NB4 (cell line): ENCODE measurements around the gene STX1A.

Experiments used
- POLR2A ChIP-seq: IDR thresholded peaks from 2 replicates; pipeline ENCODE4 v1.6.1; 2011; ENCODE audit warnings: mild to moderate bottlenecking; ENCODE audit not compliant: insufficient read length; ENCODE audit errors: extremely low read depth
- TF ChIP-seq, protein P1 (sequence below): IDR thresholded peaks from one replicate; pipeline ENCODE4 v1.5.1; 2012; ENCODE audit warnings: low read depth, low read length

DNA sequence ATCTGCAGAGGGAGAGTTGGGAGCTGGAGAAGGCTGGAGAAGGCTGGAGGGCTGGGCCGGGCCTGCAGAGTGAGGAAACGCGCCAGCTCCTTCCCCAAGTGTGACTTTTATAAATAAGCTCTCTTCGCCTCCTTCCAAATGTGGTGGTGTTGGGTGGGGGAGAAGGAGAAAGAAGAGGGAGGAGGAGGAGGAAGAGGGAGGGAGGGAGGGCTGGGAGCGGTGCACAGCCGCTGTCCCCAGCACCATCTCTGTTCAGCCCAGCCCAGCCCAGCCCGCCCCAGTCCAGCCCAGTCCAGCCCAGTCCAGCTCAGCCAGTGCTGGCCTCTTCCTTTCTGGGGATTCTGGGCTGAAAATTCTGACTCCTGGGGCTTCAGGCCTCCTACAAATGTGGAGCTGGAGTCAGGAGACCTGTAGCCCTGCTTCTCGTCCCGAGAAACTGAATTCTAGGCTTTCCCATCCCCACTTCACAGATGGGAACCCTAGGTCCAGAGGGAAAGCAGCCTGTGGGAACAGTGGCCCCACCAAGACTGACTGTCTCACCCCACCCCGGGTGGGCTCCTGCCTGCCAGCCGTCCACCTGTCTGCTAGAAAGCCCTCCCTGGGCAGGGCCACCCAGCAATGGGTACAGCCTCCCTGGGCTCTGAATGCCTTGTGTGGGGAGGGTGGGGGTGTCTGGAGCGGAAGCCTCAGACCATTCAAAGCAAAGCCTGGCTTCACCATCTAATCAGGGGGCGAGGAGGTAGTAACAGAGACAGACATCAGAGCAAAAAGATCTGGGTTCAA, 2.3 kb downstream of the STX1A start:
- TF ChIP-seq POLR2A = no peak
- TF ChIP-seq, protein P1, sequence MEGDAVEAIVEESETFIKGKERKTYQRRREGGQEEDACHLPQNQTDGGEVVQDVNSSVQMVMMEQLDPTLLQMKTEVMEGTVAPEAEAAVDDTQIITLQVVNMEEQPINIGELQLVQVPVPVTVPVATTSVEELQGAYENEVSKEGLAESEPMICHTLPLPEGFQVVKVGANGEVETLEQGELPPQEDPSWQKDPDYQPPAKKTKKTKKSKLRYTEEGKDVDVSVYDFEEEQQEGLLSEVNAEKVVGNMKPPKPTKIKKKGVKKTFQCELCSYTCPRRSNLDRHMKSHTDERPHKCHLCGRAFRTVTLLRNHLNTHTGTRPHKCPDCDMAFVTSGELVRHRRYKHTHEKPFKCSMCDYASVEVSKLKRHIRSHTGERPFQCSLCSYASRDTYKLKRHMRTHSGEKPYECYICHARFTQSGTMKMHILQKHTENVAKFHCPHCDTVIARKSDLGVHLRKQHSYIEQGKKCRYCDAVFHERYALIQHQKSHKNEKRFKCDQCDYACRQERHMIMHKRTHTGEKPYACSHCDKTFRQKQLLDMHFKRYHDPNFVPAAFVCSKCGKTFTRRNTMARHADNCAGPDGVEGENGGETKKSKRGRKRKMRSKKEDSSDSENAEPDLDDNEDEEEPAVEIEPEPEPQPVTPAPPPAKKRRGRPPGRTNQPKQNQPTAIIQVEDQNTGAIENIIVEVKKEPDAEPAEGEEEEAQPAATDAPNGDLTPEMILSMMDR = no peak
